Vagina (tissue), 2 donors: ENCODE results near the gene ADAMTS17. TPM values are rescaled to one million over a fixed set of nuclear protein-coding genes. Genes with fewer than 3 reads are reported as not detected.

Source experiments
- DNase-seq, 2 donors: peaks; one replicate each; pipeline ENCODE4 v3.0.0-alpha.2; 2017; ENCODE audit errors: extremely low spot score in 2 of 2
- H3K27ac ChIP-seq: fragments of 200-600 bp; sonication (generic); one replicate; pipeline ENCODE4 v1.5.1; 2019
- H3K27me3 ChIP-seq: fragments of 200-600 bp; sonication (generic); one replicate; pipeline ENCODE4 v1.5.1; 2019
- H3K36me3 ChIP-seq, 2 donors: fragments of 200-600 bp; sonication (generic); one replicate each; pipeline ENCODE4 v1.5.1; 2017 to 2019
- H3K4me1 ChIP-seq: fragments of 200-600 bp; sonication (generic); one replicate; pipeline ENCODE4 v1.5.1; 2019
- H3K4me3 ChIP-seq, 2 donors: fragments of 200-600 bp; sonication (generic); 1 replicate in 1 of 2; 2 replicates in 1 of 2; pipeline ENCODE4 v1.5.1; 2016 to 2019
- H3K9me3 ChIP-seq: fragments of 200-600 bp; sonication (generic); one replicate; pipeline ENCODE4 v1.5.1; 2019
- CTCF ChIP-seq, 3 experiments: fragments of 450-650 bp in 2 of 3; fragments of 200-600 bp in 1 of 3; sonication (generic) in 1 of 3; IDR thresholded peaks; one replicate each; pipeline ENCODE4 v1.5.1; 2017 to 2019; ENCODE audit warnings: antibody characterized with exemption in 3 of 3, mild to moderate bottlenecking in 2 of 3, moderate library complexity in 2 of 3
- POLR2A ChIP-seq, 2 donors: fragments of 450-650 bp; IDR thresholded peaks; one replicate each; pipeline ENCODE4 v1.6.1; 2017; ENCODE audit warnings: antibody characterized with exemption in 2 of 2, mild to moderate bottlenecking in 2 of 2, moderate library complexity in 2 of 2
- POLR2AphosphoS5 ChIP-seq, 2 donors: sonication (generic); formaldehyde crosslinking; IDR thresholded peaks; one replicate each; pipeline ENCODE4 v1.9.0; 2017; ENCODE audit warnings: antibody characterized with exemption in 2 of 2, mild to moderate bottlenecking in 2 of 2, low read depth in 1 of 2; ENCODE audit not compliant: insufficient read depth in 1 of 2
- intact Hi-C: fragments of 100-400 bp; cut with DNase I; formaldehyde crosslinking; loops from one replicate; pipeline ENCODE4 v1.15.1; 2023
- total RNA-seq: library from RNA; depleted of rRNA; stranded (reverse); fragments of >200 nt; gene quantifications from one replicate; pipeline ENCODE4 v1.2.3, GENCODE V29; 2016

The ADAMTS17 gene
- total RNA-seq, 1 donor from 2014 or later: 16.0 TPM

DNA sequence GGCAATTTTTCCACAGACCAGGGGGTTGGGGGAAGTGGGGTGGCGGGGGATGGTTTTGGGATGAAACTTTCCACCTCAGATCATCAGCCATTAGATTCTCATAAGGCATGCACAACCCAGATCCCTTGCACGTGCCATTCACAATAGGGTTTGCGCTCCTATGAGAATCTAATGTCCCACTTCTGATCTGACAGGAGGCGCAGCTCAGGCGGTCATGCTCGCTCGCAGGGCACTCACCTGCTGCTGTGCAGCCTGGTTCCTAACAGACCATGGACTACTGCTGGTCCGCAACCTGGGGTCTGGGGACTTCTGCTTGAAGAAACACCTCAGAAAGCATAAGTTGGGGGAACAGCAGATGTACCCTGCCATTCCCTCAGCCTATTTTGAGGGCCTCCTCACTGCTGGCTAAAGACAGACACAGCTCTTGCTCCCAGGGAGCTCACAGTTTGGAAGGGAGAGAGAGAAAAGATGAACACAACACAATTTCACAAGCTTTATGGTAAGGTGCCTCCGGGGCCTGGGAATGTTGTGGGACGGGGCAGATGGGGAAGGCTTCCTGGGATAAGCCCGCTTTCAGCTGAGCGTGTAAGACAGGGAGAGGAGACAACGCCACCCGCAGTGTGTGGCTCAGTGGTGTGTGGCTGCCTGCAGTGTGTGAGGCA, 285.2 kb downstream of the ADAMTS17 start:
- Histone ChIP-seq H3K36me3 (no peaks in the 10 kb centered on the region), H3K27me3 (no peaks in the 10 kb centered on the region), H3K9me3 (no peaks in the 10 kb centered on the region), H3K27ac (no peak overlapping the region), H3K4me3 (no peak overlapping the region), H3K4me1 (no peaks in the 10 kb centered on the region)
- intact Hi-C loops: no loop called here
- no peak for DNase-seq
- TF ChIP-seq POLR2AphosphoS5 (IDR thresholded peaks at IDR 0.05; ENCODE audit: insufficient read depth in 1 of 2, low read depth in 1 of 2) (no peak), POLR2A (IDR thresholded peaks at IDR 0.05) (no peak), CTCF (IDR thresholded peaks at IDR 0.05) (no peak)

DNA sequence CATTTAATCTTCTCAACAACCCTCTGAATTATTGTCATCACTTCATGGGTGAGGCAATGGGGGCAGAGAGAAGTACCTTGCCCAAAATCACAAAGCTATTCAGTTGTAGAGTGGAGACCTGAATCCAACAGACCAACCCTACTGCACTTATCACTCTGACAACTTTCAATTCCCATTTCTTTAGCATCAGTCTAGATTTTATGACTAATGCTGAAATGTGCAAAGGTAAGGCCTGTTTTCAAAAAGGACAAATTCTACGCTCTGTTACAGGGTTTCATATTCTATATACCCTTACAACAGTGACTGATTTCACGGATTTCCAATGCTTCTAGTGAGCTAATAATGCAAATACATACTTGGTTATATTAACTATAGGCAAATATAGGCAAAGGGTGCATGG, 286.0 kb downstream of the ADAMTS17 start:
- Histone ChIP-seq H3K27me3 (no peaks in the 10 kb centered on the region), H3K9me3 (no peaks in the 10 kb centered on the region), H3K27ac (no peak overlapping the region), H3K4me3 (no peak overlapping the region), H3K36me3 (no peaks in the 10 kb centered on the region), H3K4me1 (no peaks in the 10 kb centered on the region)
- intact Hi-C loops: no loop called here
- TF ChIP-seq CTCF (IDR thresholded peaks at IDR 0.05) (no peak), POLR2AphosphoS5 (IDR thresholded peaks at IDR 0.05; ENCODE audit: insufficient read depth in 1 of 2, low read depth in 1 of 2) (no peak), POLR2A (IDR thresholded peaks at IDR 0.05) (no peak)
- DNase-seq: no peak

DNA sequence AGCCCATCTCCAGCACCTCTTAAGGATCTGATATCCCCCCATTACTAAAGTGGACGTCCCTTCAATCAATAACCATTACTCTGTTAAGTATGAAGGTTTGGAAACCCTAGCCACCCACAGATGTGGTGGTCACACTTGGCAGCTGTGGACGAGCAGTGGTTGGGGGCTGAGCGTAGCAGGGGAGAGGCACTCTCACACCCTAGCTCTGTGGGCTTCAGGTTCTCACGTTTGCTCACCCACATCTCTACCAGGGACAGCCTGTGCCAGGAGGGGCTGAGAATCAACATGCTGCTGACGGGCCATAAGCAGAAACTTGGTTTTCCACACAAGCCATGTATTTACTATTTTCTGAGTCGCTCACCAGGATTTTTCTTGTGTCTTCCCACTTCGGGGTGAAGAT, 287.2 kb downstream of the ADAMTS17 start:
- TF ChIP-seq CTCF (IDR thresholded peaks at IDR 0.05) (no peak), POLR2A (IDR thresholded peaks at IDR 0.05) (no peak), POLR2AphosphoS5 (IDR thresholded peaks at IDR 0.05; ENCODE audit: insufficient read depth in 1 of 2, low read depth in 1 of 2) (no peak)
- H3K4me3 ChIP-seq: no peak overlapping the region
- no peaks in the 10 kb centered on the region for H3K36me3 ChIP-seq
- H3K27me3 ChIP-seq: no peaks in the 10 kb centered on the region
- DNase-seq: no peak
- H3K9me3 ChIP-seq: no peaks in the 10 kb centered on the region
- H3K4me1 ChIP-seq: no peaks in the 10 kb centered on the region
- intact Hi-C loops: no loop called here
- H3K27ac ChIP-seq: no peak overlapping the region

- DNase-seq: no peak
Measured at GRCh38 chr15:100053474-100054121, 288.2 kb downstream of the ADAMTS17 start.

More at GRCh38 chr15:100053474-100054121, 288.2 kb downstream of the ADAMTS17 start:
- Histone ChIP-seq H3K9me3 (no peaks in the 10 kb centered on the region), H3K27ac (no peak overlapping the region), H3K4me3 (no peak overlapping the region), H3K27me3 (no peaks in the 10 kb centered on the region), H3K4me1 (no peaks in the 10 kb centered on the region), H3K36me3 (no peaks in the 10 kb centered on the region)
- no peak for TF ChIP-seq POLR2AphosphoS5 (IDR thresholded peaks at IDR 0.05; ENCODE audit: insufficient read depth in 1 of 2, low read depth in 1 of 2)
- TF ChIP-seq POLR2A (IDR thresholded peaks at IDR 0.05): no peak
- no peak for TF ChIP-seq CTCF (IDR thresholded peaks at IDR 0.05)
- intact Hi-C loops: no loop called here
